ENCODE measurements around the gene IPMK. TPM values are rescaled to one million over a fixed set of nuclear protein-coding genes. Genes with fewer than 3 reads are reported as not detected.

The IPMK gene
- total and polyA plus RNA-seq, 2 of the 8 experiments (the other 6 are each of a cell fraction or from before 2014, with no cell fraction given) = 1.3 to 7.8 TPM

GRCh38 chr10:58184120-58184670, 83.5 kb downstream of the IPMK start:
- no peak for DNase-seq (ENCODE audit: low read depth in 1 of 2, low spot score in 2 of 2)
- Histone ChIP-seq H4K20me1 (replicated peaks in 1 of 2; ENCODE audit: control insufficient read depth in 1 of 2, insufficient read depth in 2 of 2, low read length in 2 of 2) (no peaks in the 10 kb centered on the region), H3K4me1 (replicated peaks in 1 of 4; ENCODE audit: control insufficient read depth in 3 of 4, insufficient read depth in 4 of 4, low read length in 3 of 4) (no peaks in the 10 kb centered on the region), H3K18ac (ENCODE audit: extremely low read depth, low read length) (no peak overlapping the region), H3K27ac (ENCODE audit: low read depth, low read length) (no peak overlapping the region), H4K91ac (replicated peaks; ENCODE audit: insufficient read length, low read length) (no peak overlapping the region), H3K27me3 (replicated peaks in 1 of 4; ENCODE audit: control insufficient read depth in 3 of 4, extremely low read depth in 1 of 4, insufficient read depth in 3 of 4, low read length in 3 of 4) (no peaks in the 10 kb centered on the region), H3K4me3 (ENCODE audit: extremely low read depth in 1 of 4, insufficient read depth in 2 of 4, low read depth in 3 of 4, low read length in 4 of 4) (no peak overlapping the region), H3K36me3 (ENCODE audit: control insufficient read depth in 2 of 4, insufficient read depth in 4 of 4, low read length in 3 of 4) (no peaks in the 10 kb centered on the region), H2AFZ (ENCODE audit: low read length) (no peak overlapping the region), H3K9me3 (ENCODE audit: insufficient read depth in 2 of 2, low read depth in 1 of 2, low read length in 1 of 2) (no peaks in the 10 kb centered on the region), H3K4me2 (ENCODE audit: insufficient read depth in 1 of 2, low read depth in 2 of 2, low read length in 2 of 2) (no peak overlapping the region), H2BK5ac (ENCODE audit: low read depth, low read length) (no peak overlapping the region), H2BK20ac (ENCODE audit: low read length) (no peak overlapping the region), H4K8ac (ENCODE audit: extremely low read depth, insufficient read depth, low read length) (no peak overlapping the region), H3K14ac (ENCODE audit: insufficient read length) (no peak overlapping the region), H3K56ac (replicated peaks; ENCODE audit: insufficient read length, low read depth, low read length) (no peak overlapping the region), H2BK15ac (ENCODE audit: low read length) (no peak overlapping the region), H3K23ac (ENCODE audit: insufficient read length) (no peak overlapping the region), H3K9ac (replicated peaks in 1 of 4; ENCODE audit: extremely low read depth in 1 of 4, low read depth in 3 of 4, low read length in 3 of 4) (no peak overlapping the region), H4K5ac (ENCODE audit: insufficient read length, low read depth, low read length) (no peak overlapping the region), H2BK120ac (replicated peaks; ENCODE audit: low read depth, low read length) (no peak overlapping the region), H3K79me1 (ENCODE audit: low read depth, low read length) (no peaks in the 10 kb centered on the region), H3K4ac (replicated peaks; ENCODE audit: insufficient read length, low read depth, low read length) (no peak overlapping the region), H3K23me2 (ENCODE audit: low read depth, low read length) (no peaks in the 10 kb centered on the region), H2BK12ac (ENCODE audit: low read depth, low read length) (no peak overlapping the region), H2AK5ac (ENCODE audit: low read depth, low read length) (no peak overlapping the region), H3K79me2 (ENCODE audit: control insufficient read depth in 1 of 2, insufficient read depth in 2 of 2, low read length in 2 of 2) (no peaks in the 10 kb centered on the region)
- ChIA-PET POLR2A (ENCODE audit: partially characterized antibody) (no interaction called here), CTCF (ENCODE audit: partially characterized antibody) (interaction anchor here (1.2 to 1.5 kb wide), 2 partner anchors 11 to 107 kb away, joined by 4 to 6 read pairs; no protein-coding TSS in a partner anchor)
- TF ChIP-seq POLR2A (IDR thresholded peaks at IDR 0.05; ENCODE audit: control extremely low read depth in 1 of 2, low read depth in 2 of 2, low read length in 2 of 2) = no peak
- TF ChIP-seq SP2 (IDR thresholded peaks at IDR 0.05; ENCODE audit: low read length) = no peak
- no peak for TF ChIP-seq EGR1 (IDR thresholded peaks at IDR 0.05; ENCODE audit: borderline replicate concordance, low read depth, low read length)
- no peak for TF ChIP-seq CREB1 (IDR thresholded peaks at IDR 0.05)
- TF ChIP-seq NRF1 (IDR thresholded peaks at IDR 0.05; ENCODE audit: low read depth, low read length) = no peak
- TF ChIP-seq ASH2L (IDR thresholded peaks at IDR 0.05; ENCODE audit: low read length) = no peak
- TF ChIP-seq TBP (IDR thresholded peaks at IDR 0.05; ENCODE audit: low read depth, low read length) = no peak
- TF ChIP-seq PHF8 (conservative IDR thresholded peaks at IDR 0.05; ENCODE audit: low read depth, low read length) = no peak
- FAIRE-seq = no peak
- WGBS, 2 experiments (ENCODE audit: extremely low coverage in 1 of 2, insufficient coverage in 1 of 2, insufficient read length in 1 of 2, insufficient replicate concordance in 2 of 2, low coverage in 1 of 2, low lambda C conversion rate in 2 of 2, missing lambda C conversion rate in 1 of 2) = 95% methylated on average over 7 of the region's 7 CpGs; no CpG with 5 or more reads in 1 of the 2 experiments

Measured in H1 (cell line).